ENCODE measurements around the gene BCL6. TPM values are rescaled to one million over a fixed set of nuclear protein-coding genes. Genes with fewer than 3 reads are reported as not detected.

The BCL6 gene
- total RNA-seq, 2 donors from 2014 or later = 67.8 to 158 TPM

DNA sequence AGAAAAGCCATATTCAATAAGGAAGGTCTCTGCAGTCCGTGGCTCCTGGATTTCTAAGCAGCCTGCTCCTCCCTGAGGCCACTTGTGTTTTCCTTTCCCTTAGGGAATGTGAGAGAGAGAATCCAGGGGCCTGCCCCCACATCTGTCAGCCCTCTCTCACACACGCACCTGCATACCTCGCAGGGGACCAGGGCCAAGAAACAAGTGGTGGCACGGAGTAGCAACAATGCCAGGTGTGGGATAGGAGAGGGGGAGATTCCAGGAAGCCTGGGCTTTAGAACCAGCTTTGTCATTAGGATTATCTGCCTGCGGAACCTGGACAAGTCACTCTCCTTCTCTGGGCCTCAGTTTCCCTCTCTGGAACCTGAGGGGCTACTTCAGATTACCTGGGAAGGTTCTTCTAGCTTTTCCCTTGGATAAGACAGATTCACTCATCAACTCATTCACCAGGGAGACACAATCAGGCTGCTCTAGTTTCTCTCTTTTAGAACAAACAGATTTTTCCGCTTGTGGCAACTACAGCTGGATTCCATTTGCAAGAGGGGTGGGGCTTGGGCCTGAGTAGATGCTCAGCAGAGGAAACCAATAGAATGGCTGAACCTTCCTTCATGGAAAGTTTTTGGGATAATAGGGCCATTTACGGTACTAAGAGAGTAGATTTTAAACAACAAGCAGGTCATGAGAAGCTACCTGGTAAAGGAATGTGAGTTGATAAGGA is 19.5 kb downstream of the BCL6 start:
- peaks cover 32% of the 10 kb centered on the region for H3K36me3 Mint-ChIP-seq
- H3K4me3 Mint-ChIP-seq = no peak overlapping the region
- ATAC-seq (no peak), DNase-seq (ENCODE audit: low spot score) (no peak)
- no peak overlapping the region for H3K27ac Mint-ChIP-seq
- H3K4me1 Mint-ChIP-seq (ENCODE audit: low read depth in 2 of 2) = peaks cover 0 to 9% of the 10 kb centered on the region in 2 donors
- H3K9me3 Mint-ChIP-seq = no peaks in the 10 kb centered on the region
- no peaks in the 10 kb centered on the region for H3K27me3 Mint-ChIP-seq

DNA sequence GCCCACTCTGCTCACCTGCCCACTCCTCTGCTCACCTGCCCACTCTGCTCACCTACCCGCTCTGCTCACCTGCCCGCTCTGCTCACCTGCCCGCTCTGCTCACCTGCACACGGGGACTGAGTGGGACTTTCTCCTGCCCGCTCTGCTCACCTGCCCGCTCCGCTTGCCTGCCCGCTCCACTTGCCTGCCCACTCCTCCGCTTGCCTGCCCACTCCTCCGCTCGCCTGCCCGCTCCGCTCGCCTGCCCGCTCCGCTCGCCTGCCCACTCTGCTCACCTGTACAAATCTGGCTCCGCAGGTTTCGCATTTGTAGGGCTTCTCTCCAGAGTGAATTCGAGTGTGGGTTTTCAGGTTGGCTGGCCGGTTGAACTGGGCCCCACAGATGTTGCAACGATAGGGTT is 20.0 kb downstream of the BCL6 start:
- H3K9me3 Mint-ChIP-seq = no peaks in the 10 kb centered on the region
- ATAC-seq = no peak
- H3K4me3 Mint-ChIP-seq = no peak overlapping the region
- no peak overlapping the region for H3K27ac Mint-ChIP-seq
- peaks cover 0 to 8% of the 10 kb centered on the region in 2 donors for H3K4me1 Mint-ChIP-seq (ENCODE audit: low read depth in 2 of 2)
- H3K36me3 Mint-ChIP-seq = peaks cover 29% of the 10 kb centered on the region
- DNase-seq (ENCODE audit: low spot score) = no peak
- H3K27me3 Mint-ChIP-seq = no peaks in the 10 kb centered on the region

DNA sequence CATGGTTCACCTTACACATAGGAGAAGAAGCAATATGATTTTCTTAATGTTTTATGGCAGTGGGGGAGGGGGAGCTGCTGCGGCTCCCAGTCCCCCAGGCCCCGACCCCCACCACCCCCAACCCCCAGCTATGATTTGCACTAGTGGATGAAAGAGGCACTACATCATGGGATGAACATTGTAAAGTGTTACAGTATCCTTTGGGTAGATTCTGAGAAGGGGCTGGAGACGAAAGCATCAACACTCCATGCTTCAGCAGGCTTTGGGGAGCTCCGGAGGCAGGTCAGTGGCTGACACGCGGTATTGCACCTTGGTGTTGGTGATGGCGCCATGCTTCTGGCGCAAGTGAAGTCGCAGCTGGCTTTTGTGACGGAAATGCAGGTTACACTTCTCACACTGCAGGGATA is 23.1 kb downstream of the BCL6 start:
- ATAC-seq (no peak), DNase-seq (ENCODE audit: low spot score) (no peak)
- Mint-ChIP-seq H3K9me3 (no peaks in the 10 kb centered on the region), H3K4me3 (no peak overlapping the region), H3K27ac (no peak overlapping the region), H3K27me3 (no peaks in the 10 kb centered on the region), H3K36me3 (peaks cover 20% of the 10 kb centered on the region), H3K4me1 (ENCODE audit: low read depth in 2 of 2) (peaks cover 0 to 15% of the 10 kb centered on the region in 2 donors)

- ATAC-seq = no peak
- H3K4me1 Mint-ChIP-seq (ENCODE audit: low read depth in 2 of 2) = peaks cover 0 to 9% of the 10 kb centered on the region in 2 donors
Observed at GRCh38 chr3:187721055-187721454, 24.2 kb downstream of the BCL6 start.

GRCh38 chr3:187720337-187720670 is 25.0 kb downstream of the BCL6 start:
- no peak for ATAC-seq
- H3K9me3 Mint-ChIP-seq = no peaks in the 10 kb centered on the region
- no peaks in the 10 kb centered on the region for H3K27me3 Mint-ChIP-seq
- peaks cover 0 to 9% of the 10 kb centered on the region in 2 donors for H3K4me1 Mint-ChIP-seq (ENCODE audit: low read depth in 2 of 2)
- H3K4me3 Mint-ChIP-seq = no peak overlapping the region
- DNase-seq (ENCODE audit: low spot score) = no peak
- H3K27ac Mint-ChIP-seq = peak overlapping the region in 1 of 2 donors; percentile 27
- peaks cover 15% of the 10 kb centered on the region for H3K36me3 Mint-ChIP-seq

More at GRCh38 chr3:187721055-187721454, 24.2 kb downstream of the BCL6 start:
- Mint-ChIP-seq H3K4me3 (no peak overlapping the region), H3K27me3 (no peaks in the 10 kb centered on the region), H3K36me3 (peaks cover 17% of the 10 kb centered on the region), H3K27ac (no peak overlapping the region), H3K9me3 (no peaks in the 10 kb centered on the region)
- DNase-seq (ENCODE audit: low spot score) = no peak

DNA sequence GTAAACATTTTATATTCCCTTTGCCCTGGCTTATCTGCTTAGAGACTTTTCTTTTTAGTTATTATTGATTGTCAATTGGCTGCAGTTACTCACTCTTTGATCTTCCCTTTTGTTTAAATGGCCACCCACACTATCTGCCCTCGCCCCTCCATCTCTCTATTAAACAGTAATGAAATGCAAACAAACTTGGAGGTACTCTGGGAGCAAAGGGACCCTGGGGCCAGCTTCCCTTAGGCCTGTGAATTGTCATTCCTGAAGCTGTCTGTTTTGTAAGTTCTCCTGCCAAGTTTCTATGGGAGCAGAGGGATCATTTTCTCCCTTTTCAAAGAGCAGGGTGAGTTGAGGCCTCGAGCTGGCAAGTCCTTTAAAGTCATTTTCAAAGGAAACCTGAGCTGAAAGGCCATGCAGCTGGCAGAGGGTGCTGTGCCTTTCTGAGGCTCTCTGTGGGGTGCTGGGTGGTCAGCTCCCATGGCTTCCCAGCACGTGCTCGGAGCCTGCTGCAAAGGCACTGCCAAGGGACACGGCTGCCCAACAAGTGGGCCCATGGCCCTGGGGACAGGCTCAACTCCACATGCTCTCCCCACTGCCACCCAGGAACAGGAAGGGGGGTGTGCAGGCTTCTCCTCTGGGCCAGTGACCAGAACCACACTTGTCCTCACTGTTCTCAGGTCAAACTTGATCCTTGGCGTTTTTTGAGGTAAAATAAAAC is 25.5 kb downstream of the BCL6 start:
- peaks cover 15% of the 10 kb centered on the region for H3K36me3 Mint-ChIP-seq
- no peak overlapping the region for H3K4me3 Mint-ChIP-seq
- peaks cover 0 to 9% of the 10 kb centered on the region in 2 donors for H3K4me1 Mint-ChIP-seq (ENCODE audit: low read depth in 2 of 2)
- no peak overlapping the region for H3K27ac Mint-ChIP-seq
- no peaks in the 10 kb centered on the region for H3K9me3 Mint-ChIP-seq
- no peak for DNase-seq (ENCODE audit: low spot score)
- peaks cover 0 to 2% of the 10 kb centered on the region in 2 donors for H3K27me3 Mint-ChIP-seq
- ATAC-seq = no peak

DNA sequence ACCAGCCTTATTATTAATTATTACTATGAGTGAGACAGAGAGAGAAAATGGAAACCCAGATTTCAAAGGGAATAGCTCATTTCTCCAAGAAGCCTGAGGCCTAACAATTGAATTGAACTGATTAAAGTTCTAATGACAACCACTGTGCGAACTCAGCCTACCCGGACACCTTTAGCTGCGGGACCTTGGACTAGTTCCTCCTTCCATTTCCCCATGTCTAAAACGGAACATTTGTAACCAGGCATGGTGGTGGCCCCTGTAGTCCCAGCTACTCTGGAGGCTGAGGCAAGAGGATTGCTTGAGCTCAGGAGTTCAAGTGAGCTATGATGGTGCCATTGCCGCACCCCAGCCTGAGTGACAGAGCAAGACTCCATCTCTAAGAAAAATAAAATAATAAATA is 26.5 kb downstream of the BCL6 start:
- ATAC-seq (no peak), DNase-seq (ENCODE audit: low spot score) (no peak)
- Mint-ChIP-seq H3K27me3 (peaks cover 0 to 2% of the 10 kb centered on the region in 2 donors), H3K4me3 (no peak overlapping the region), H3K27ac (no peak overlapping the region), H3K9me3 (no peaks in the 10 kb centered on the region), H3K36me3 (peaks cover 15% of the 10 kb centered on the region), H3K4me1 (ENCODE audit: low read depth in 2 of 2) (peaks cover 8 to 18% of the 10 kb centered on the region in 2 donors)

DNA sequence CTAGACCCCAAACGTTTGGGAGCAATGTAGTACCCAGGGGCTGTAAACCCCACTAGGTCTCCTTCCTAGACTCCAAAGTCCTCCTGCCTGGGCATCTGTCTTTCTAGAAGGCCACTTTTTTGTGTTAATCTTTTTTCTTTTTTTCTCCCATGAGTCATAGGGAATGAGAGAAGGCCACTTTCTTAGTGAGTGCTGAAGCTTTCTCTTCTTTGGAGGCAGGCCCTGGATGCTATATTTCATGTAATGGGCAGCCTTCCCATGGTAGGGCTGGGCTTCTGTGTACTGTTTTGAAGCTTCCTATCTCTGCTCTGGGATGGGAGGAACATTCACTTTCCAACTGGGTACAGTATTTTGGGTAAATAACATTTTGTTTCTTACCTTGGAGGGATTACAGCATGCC is 27.7 kb downstream of the BCL6 start:
- no peaks in the 10 kb centered on the region for H3K9me3 Mint-ChIP-seq
- H3K4me1 Mint-ChIP-seq (ENCODE audit: low read depth in 2 of 2) = peaks cover 8 to 21% of the 10 kb centered on the region in 2 donors
- H3K27me3 Mint-ChIP-seq = peaks cover 0 to 2% of the 10 kb centered on the region in 2 donors
- DNase-seq (ENCODE audit: low spot score) (no peak), ATAC-seq (no peak)
- H3K27ac Mint-ChIP-seq = no peak overlapping the region
- H3K4me3 Mint-ChIP-seq = no peak overlapping the region
- H3K36me3 Mint-ChIP-seq = peaks cover 9% of the 10 kb centered on the region

DNA sequence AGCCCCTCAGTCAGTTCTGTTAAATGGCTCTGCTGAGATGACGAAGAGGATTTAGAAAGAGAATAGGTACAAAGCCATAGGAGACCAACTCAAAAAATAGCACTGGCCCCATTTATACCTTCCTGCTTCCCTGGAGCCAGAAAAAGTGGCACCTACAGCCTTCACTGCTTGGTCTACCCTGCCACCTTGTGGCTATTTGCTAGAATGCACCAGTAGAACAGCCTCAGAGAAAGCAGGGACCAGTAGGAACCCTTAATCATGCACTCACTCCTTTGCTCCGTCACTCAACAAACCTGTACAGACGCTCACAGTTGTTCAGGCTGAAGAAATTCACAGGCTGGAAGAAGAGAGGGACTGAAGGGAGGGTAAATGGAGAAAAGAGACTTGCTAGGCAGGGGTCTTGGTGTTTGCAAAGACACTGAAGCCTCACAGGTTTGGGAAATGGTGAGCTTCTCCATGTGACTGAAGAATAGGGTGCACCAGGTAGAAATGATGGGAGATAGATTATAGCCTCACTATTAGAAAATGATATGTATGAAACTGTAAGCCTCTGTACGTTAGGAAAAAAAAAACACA is 30.8 kb downstream of the BCL6 start:
- Mint-ChIP-seq H3K9me3 (no peaks in the 10 kb centered on the region), H3K4me1 (ENCODE audit: low read depth in 2 of 2) (peaks cover 8 to 15% of the 10 kb centered on the region in 2 donors), H3K36me3 (no peaks in the 10 kb centered on the region), H3K4me3 (no peak overlapping the region), H3K27me3 (peaks cover 0 to 2% of the 10 kb centered on the region in 2 donors), H3K27ac (peak overlapping the region in 1 of 2 donors; percentile 2)
- peak; percentile 82 to 84 for ATAC-seq
- DNase-seq (ENCODE audit: low spot score) = peak; percentile 76

GRCh38 chr3:187713504-187713903 is 31.8 kb downstream of the BCL6 start:
- ATAC-seq (peak; percentile 65 to 74), DNase-seq (ENCODE audit: low spot score) (no peak)
- H3K36me3 Mint-ChIP-seq = no peaks in the 10 kb centered on the region
- no peaks in the 10 kb centered on the region for H3K9me3 Mint-ChIP-seq
- peaks cover 0 to 2% of the 10 kb centered on the region in 2 donors for H3K27me3 Mint-ChIP-seq
- no peak overlapping the region for H3K27ac Mint-ChIP-seq
- no peak overlapping the region for H3K4me3 Mint-ChIP-seq
- peaks cover 8 to 12% of the 10 kb centered on the region in 2 donors for H3K4me1 Mint-ChIP-seq (ENCODE audit: low read depth in 2 of 2)

DNA sequence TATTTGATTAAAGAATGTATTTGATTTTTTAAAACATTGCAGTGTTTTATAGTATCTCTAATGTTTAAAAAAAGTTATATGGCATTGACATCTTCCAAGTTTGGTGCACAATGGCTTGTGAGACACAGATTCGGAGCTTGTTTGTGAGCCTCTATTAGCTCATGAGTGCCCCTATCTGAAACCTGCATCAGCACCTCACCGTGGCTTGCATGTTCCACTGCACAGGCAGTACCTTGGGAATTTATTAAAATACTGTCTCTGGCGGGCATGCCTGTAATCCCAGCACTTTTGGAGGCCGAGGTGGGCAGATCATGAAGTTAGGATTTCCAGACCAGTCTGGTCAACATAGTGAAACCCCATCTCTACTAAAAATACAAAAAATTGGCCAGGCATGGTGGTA is 36.1 kb downstream of the BCL6 start:
- no peaks in the 10 kb centered on the region for H3K9me3 Mint-ChIP-seq
- H3K27me3 Mint-ChIP-seq = peaks cover 0 to 2% of the 10 kb centered on the region in 2 donors
- no peak for ATAC-seq
- no peaks in the 10 kb centered on the region for H3K36me3 Mint-ChIP-seq
- no peak overlapping the region for H3K27ac Mint-ChIP-seq
- no peak overlapping the region for H3K4me3 Mint-ChIP-seq
- no peak for DNase-seq (ENCODE audit: low spot score)
- peaks cover 3 to 6% of the 10 kb centered on the region in 2 donors for H3K4me1 Mint-ChIP-seq (ENCODE audit: low read depth in 2 of 2)

- DNase-seq (ENCODE audit: low spot score) (no peak), ATAC-seq (no peak)
- no peaks in the 10 kb centered on the region for H3K9me3 Mint-ChIP-seq
- H3K36me3 Mint-ChIP-seq = no peaks in the 10 kb centered on the region
- no peak overlapping the region for H3K27ac Mint-ChIP-seq
- H3K27me3 Mint-ChIP-seq = peaks cover 0 to 2% of the 10 kb centered on the region in 2 donors
- H3K4me1 Mint-ChIP-seq (ENCODE audit: low read depth in 2 of 2) = peaks cover 0 to 2% of the 10 kb centered on the region in 2 donors
- no peak overlapping the region for H3K4me3 Mint-ChIP-seq
Observed at GRCh38 chr3:187708696-187709095, 36.6 kb downstream of the BCL6 start.

DNA sequence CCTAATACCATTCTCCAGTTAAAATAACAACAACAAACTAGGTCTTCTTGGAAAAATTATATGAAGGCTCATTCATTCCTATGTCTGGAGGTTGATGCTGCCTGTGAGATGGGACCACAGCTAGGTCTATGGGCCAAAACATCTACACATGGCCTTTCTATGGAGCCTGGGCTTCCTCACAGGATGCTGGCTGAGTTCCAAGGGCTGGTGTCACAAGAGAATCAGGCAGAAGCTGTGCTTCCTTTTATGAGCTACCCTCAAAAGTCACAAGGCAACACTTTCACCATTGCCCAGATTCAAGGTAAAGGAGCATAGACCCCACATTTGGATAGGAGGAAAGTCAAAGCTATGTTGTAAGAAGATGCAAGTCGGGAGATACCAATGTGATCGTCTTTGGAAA is 38.3 kb downstream of the BCL6 start:
- Mint-ChIP-seq H3K27me3 (peaks cover 0 to 2% of the 10 kb centered on the region in 2 donors), H3K27ac (no peak overlapping the region), H3K36me3 (no peaks in the 10 kb centered on the region), H3K4me1 (ENCODE audit: low read depth in 2 of 2) (no peaks in the 10 kb centered on the region), H3K9me3 (no peaks in the 10 kb centered on the region), H3K4me3 (no peak overlapping the region)
- DNase-seq (ENCODE audit: low spot score) (no peak), ATAC-seq (no peak)

DNA sequence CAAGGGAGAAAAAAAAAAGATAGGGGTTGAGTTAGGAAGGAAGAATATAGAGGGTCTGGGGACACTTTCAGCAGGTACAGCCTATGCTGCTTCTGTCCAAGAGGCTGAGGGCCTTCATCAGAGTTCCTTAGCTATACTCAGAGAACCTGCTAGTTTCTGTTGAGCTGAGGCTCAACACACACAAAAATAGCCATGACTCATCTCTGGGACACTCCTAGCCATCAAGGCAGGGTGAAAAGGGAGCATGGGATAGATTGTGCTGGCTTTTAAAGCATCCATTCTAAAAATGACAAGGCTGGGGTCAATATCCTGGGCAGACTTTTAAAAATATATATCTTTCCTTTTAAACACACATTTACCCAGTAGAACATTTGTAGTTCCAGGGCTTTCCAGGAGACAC is 40.1 kb downstream of the BCL6 start:
- DNase-seq (ENCODE audit: low spot score) = no peak
- H3K36me3 Mint-ChIP-seq = no peaks in the 10 kb centered on the region
- no peaks in the 10 kb centered on the region for H3K4me1 Mint-ChIP-seq (ENCODE audit: low read depth in 2 of 2)
- no peak overlapping the region for H3K27ac Mint-ChIP-seq
- ATAC-seq = no peak
- H3K9me3 Mint-ChIP-seq = no peaks in the 10 kb centered on the region
- H3K27me3 Mint-ChIP-seq = peaks cover 0 to 2% of the 10 kb centered on the region in 2 donors
- H3K4me3 Mint-ChIP-seq = no peak overlapping the region

All from natural killer cell treated with Interleukin-12 subunit alpha and Interleukin-12 subunit beta and Interleukin-15 and Interleukin-18, amount 100 ng/mL, for 72 hours (primary cell).